Neural cell (in vitro differentiated cells): ENCODE results near the gene CYP1A2. TPM values are rescaled to one million over a fixed set of nuclear protein-coding genes. Genes with fewer than 3 reads are reported as not detected.

ENCODE experiments used
- H2AFZ ChIP-seq: fragments of 200-600, 300-800 bp; sonication (generic), shearing (Covaris generic); 2 replicates; pipeline ENCODE4 v1.6.0; 2014; ENCODE audit warnings: low read depth, mild to moderate bottlenecking, antibody characterized with exemption, low read length, moderate library complexity
- H3F3A ChIP-seq: fragments of 200-600 bp; shearing (Covaris generic); 2 replicates; pipeline ENCODE4 v1.6.1; 2016; ENCODE audit warnings: mild to moderate bottlenecking, moderate library complexity, mixed read lengths, antibody characterized with exemption, low read length; ENCODE audit not compliant: insufficient read depth, poor library complexity, severe bottlenecking
- H3K27ac ChIP-seq: fragments of 200-600, 300-800 bp; sonication (generic), shearing (Covaris generic); 2 replicates; pipeline ENCODE4 v1.5.1; 2014; ENCODE audit warnings: mild to moderate bottlenecking, low read length, moderate library complexity
- H3K27me3 ChIP-seq: fragments of 300-800, 200-600 bp; sonication (generic), shearing (Covaris generic); 2 replicates; pipeline ENCODE4 v1.6.0; 2014; ENCODE audit warnings: mild to moderate bottlenecking, low read depth, low read length, moderate library complexity; ENCODE audit not compliant: insufficient read depth
- H3K36me3 ChIP-seq: fragments of 300-800, 200-600 bp; sonication (generic), shearing (Covaris generic); 2 replicates; pipeline ENCODE4 v1.5.1; 2014; ENCODE audit warnings: mild to moderate bottlenecking, antibody characterized with exemption, low read length, moderate library complexity; ENCODE audit not compliant: insufficient read depth
- H3K4me2 ChIP-seq: fragments of 300-800, 200-600 bp; sonication (generic), shearing (Covaris generic); 2 replicates; pipeline ENCODE4 v1.6.0; 2014; ENCODE audit warnings: mild to moderate bottlenecking, low read length
- H3K4me3 ChIP-seq: fragments of 300-800, 200-600 bp; sonication (generic), shearing (Covaris generic); 2 replicates; pipeline ENCODE4 v1.5.1; 2014; ENCODE audit warnings: mild to moderate bottlenecking, low read length, moderate library complexity
- H3K79me2 ChIP-seq: fragments of 200-600 bp; shearing (Covaris generic); replicated peaks from 2 replicates; pipeline ENCODE4 v1.6.0; 2014; ENCODE audit warnings: mild to moderate bottlenecking, low read length, moderate library complexity; ENCODE audit not compliant: insufficient read depth
- H3K9ac ChIP-seq: fragments of 300-800, 200-600 bp; sonication (generic), shearing (Covaris generic); 2 replicates; pipeline ENCODE4 v1.6.1; 2016; ENCODE audit warnings: mild to moderate bottlenecking, low read length, mixed read lengths
- H3K9me2 ChIP-seq: fragments of 200-600 bp; shearing (Covaris generic); 2 replicates; pipeline ENCODE4 v1.6.1; 2016; ENCODE audit warnings: mild to moderate bottlenecking, low read length, mixed read lengths; ENCODE audit not compliant: insufficient read depth
- H3K9me3 ChIP-seq: fragments of 200-600, 300-800 bp; sonication (generic), shearing (Covaris generic); 2 replicates; pipeline ENCODE4 v1.6.1; 2016; ENCODE audit warnings: mild to moderate bottlenecking, mixed run types, low read length, moderate library complexity, mixed read lengths
- H4K20me1 ChIP-seq: fragments of 200-600 bp; shearing (Covaris generic); 2 replicates; pipeline ENCODE4 v1.6.1; 2016; ENCODE audit warnings: mild to moderate bottlenecking, mixed run types; ENCODE audit not compliant: insufficient read depth
- CTCF ChIP-seq: fragments of 450-650 bp; IDR thresholded peaks from 2 replicates; pipeline ENCODE4 v1.5.1; 2014; ENCODE audit warnings: antibody characterized with exemption, mild to moderate bottlenecking, moderate library complexity; ENCODE audit not compliant: poor library complexity, severe bottlenecking
- EP300 ChIP-seq: fragments of 450-650 bp; conservative IDR thresholded peaks from 2 replicates; pipeline ENCODE4 v1.6.1; 2014; ENCODE audit warnings: antibody characterized with exemption, mild to moderate bottlenecking, moderate library complexity; ENCODE audit not compliant: poor library complexity, severe bottlenecking
- EZH2 ChIP-seq: fragments of 200-600, 300-800 bp; shearing (Covaris generic), sonication (generic); IDR thresholded peaks from 2 replicates; pipeline ENCODE4 v1.6.1; 2014; ENCODE audit warnings: antibody characterized with exemption, low read length, borderline replicate concordance, mild to moderate bottlenecking; ENCODE audit not compliant: insufficient read depth, poor library complexity, severe bottlenecking
- MXI1 ChIP-seq: fragments of 450-650 bp; conservative IDR thresholded peaks from 2 replicates; pipeline ENCODE4 v1.6.1; 2014; ENCODE audit warnings: antibody characterized with exemption, mild to moderate bottlenecking; ENCODE audit not compliant: poor library complexity, severe bottlenecking
- POLR2AphosphoS5 ChIP-seq: IDR thresholded peaks from 2 replicates; pipeline ENCODE4 v1.6.1; 2012
- RAD21 ChIP-seq: fragments of 450-650 bp; conservative IDR thresholded peaks from 2 replicates; pipeline ENCODE4 v1.6.1; 2014; ENCODE audit warnings: antibody characterized with exemption, mild to moderate bottlenecking, moderate library complexity
- REST ChIP-seq: IDR thresholded peaks from 2 replicates; pipeline ENCODE4 v1.6.1; 2012; ENCODE audit warnings: borderline replicate concordance
- SMC3 ChIP-seq: fragments of 450-650 bp; conservative IDR thresholded peaks from 2 replicates; pipeline ENCODE4 v1.6.1; 2014; ENCODE audit warnings: antibody characterized with exemption, mild to moderate bottlenecking, moderate library complexity; ENCODE audit not compliant: poor library complexity
- TAF1 ChIP-seq: IDR thresholded peaks from 2 replicates; pipeline ENCODE4 v1.6.1; 2012; ENCODE audit warnings: low read depth
- polyA plus RNA-seq: library from polyadenylated mRNA; depleted of rRNA; stranded (reverse); fragments of >200 nt; gene quantifications from 2 replicates; pipeline ENCODE4 v1.2.3, GENCODE V29; 2014

CYP1A2 gene
- polyA plus RNA-seq, 1 donor from 2014 or later, result not detected

- Histone ChIP-seq H4K20me1 (no peaks in the 10 kb centered on the region), H3K27ac (no peak overlapping the region), H2AFZ (no peak overlapping the region), H3K27me3 (no peaks in the 10 kb centered on the region), H3K9me2 (no peaks in the 10 kb centered on the region), H3K79me2 (peaks cover 4% of the 10 kb centered on the region), H3K4me3 (no peak overlapping the region), H3K9me3 (no peaks in the 10 kb centered on the region), H3F3A (no peaks in the 10 kb centered on the region), H3K9ac (no peak overlapping the region), H3K36me3 (peaks cover 4% of the 10 kb centered on the region), H3K4me2 (no peak overlapping the region)
- TF ChIP-seq TAF1 (no peak), MXI1 (no peak), EZH2 (no peak), POLR2AphosphoS5 (no peak), EP300 (no peak), SMC3 (no peak), RAD21 (no peak), REST (no peak), CTCF (no peak)
These were observed 50.0 kb downstream of the CYP1A2 start for GRCh38 chr15:74798388-74799254.

GRCh38 chr15:74799255-74799855 is 50.7 kb downstream of the CYP1A2 start:
- no peaks in the 10 kb centered on the region for H3K27me3 ChIP-seq
- H3K9me3 ChIP-seq, result no peaks in the 10 kb centered on the region
- no peaks in the 10 kb centered on the region for H3F3A ChIP-seq
- H3K4me3 ChIP-seq, result no peak overlapping the region
- peaks cover 4% of the 10 kb centered on the region for H3K79me2 ChIP-seq
- H3K36me3 ChIP-seq, result peaks cover 4% of the 10 kb centered on the region
- no peak overlapping the region for H2AFZ ChIP-seq
- no peak overlapping the region for H3K27ac ChIP-seq
- no peak for TF ChIP-seq RAD21
- no peak overlapping the region for H3K4me2 ChIP-seq
- no peak overlapping the region for H3K9ac ChIP-seq
- no peaks in the 10 kb centered on the region for H3K9me2 ChIP-seq
- H4K20me1 ChIP-seq, result no peaks in the 10 kb centered on the region
